ENCODE measurements around the gene NEDD9. TPM values are rescaled to one million over a fixed set of nuclear protein-coding genes. Genes with fewer than 3 reads are reported as not detected.

The NEDD9 gene
- total and polyA plus RNA-seq, 2 of the 13 experiments (the other 11 are each of a cell fraction or from before 2014, with no cell fraction given), result 27.1 to 389 TPM

DNA sequence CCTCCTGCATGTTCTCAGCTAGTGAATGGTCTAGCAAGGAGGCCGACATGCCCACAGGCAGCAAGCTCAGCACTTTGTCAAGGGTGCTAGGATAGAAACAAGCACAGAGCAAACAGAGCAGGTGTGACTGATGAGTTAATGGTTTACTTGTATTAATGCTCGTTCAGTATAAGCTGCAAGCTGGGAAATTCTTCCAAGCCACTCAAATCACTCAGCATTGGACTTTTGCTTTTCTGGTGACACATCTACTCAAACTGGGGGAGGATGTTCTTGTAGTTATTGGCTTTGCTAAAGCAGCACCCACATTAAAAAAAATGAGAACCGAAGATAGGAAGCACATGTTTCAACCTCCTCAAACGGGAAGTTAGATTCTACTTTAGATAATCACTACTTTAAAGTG lies 43.1 kb upstream of the NEDD9 start (continued):
- TF ChIP-seq MAFK (conservative IDR thresholded peaks at IDR 0.05 in 1 of 2, IDR thresholded peaks at IDR 0.05 in 1 of 2; ENCODE audit: low read length in 2 of 2) (peak; percentile 97 to 99), HHEX (CRISPR knock-in tag; IDR thresholded peaks at IDR 0.05) (peak; percentile 69; the same call in 1 of the 2 replicates), ZNF616 (CRISPR knock-in tag; IDR thresholded peaks at IDR 0.05; ENCODE audit: low read depth) (no peak), RCOR2 (CRISPR knock-in tag; IDR thresholded peaks at IDR 0.05) (peak; percentile 74; the same call in 1 of the 2 replicates), GATAD1 (CRISPR knock-in tag; IDR thresholded peaks at IDR 0.05) (peak; percentile 23; the same call in 1 of the 2 replicates), SP5 (CRISPR knock-in tag; IDR thresholded peaks at IDR 0.05; ENCODE audit: borderline replicate concordance, low read depth) (peak; percentile 63; the same call in 1 of the 2 replicates), ELF1 (CRISPR knock-in tag; IDR thresholded peaks at IDR 0.05) (no peak), TRIM24 (CRISPR knock-in tag; IDR thresholded peaks at IDR 0.05) (no peak), DNMT3B (CRISPR knock-in tag; conservative IDR thresholded peaks at IDR 0.05) (no peak), ZBTB38 (CRISPR knock-in tag; IDR thresholded peaks at IDR 0.05) (no peak), KLF16 (CRISPR knock-in tag; IDR thresholded peaks at IDR 0.05) (peak in 1 of 2 experiments; percentile 75; a peak in 2 of 4 replicates), ZNF652 (CRISPR knock-in tag; IDR thresholded peaks at IDR 0.05; ENCODE audit: borderline replicate concordance, low read depth) (peak; percentile 29; the same call in 1 of the 2 replicates), ZNF225 (CRISPR knock-in tag; IDR thresholded peaks at IDR 0.05) (no peak), NFATC3 (CRISPR knock-in tag; IDR thresholded peaks at IDR 0.05) (no peak), ARNT2 (CRISPR knock-in tag; IDR thresholded peaks at IDR 0.05; ENCODE audit: low read depth) (no peak)
- TF ChIP-seq, protein P1, sequence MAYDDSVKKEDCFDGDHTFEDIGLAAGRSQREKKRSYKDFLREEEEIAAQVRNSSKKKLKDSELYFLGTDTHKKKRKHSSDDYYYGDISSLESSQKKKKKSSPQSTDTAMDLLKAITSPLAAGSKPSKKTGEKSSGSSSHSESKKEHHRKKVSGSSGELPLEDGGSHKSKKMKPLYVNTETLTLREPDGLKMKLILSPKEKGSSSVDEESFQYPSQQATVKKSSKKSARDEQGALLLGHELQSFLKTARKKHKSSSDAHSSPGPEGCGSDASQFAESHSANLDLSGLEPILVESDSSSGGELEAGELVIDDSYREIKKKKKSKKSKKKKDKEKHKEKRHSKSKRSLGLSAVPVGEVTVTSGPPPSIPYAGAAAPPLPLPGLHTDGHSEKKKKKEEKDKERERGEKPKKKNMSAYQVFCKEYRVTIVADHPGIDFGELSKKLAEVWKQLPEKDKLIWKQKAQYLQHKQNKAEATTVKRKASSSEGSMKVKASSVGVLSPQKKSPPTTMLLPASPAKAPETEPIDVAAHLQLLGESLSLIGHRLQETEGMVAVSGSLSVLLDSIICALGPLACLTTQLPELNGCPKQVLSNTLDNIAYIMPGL (CRISPR knock-in tag; IDR thresholded peaks at IDR 0.05; ENCODE audit: borderline replicate concordance in 1 of 2, low read depth in 1 of 2), result peak in 1 of 2 experiments; percentile 31; a peak in 1 of 4 replicates
- TF ChIP-seq, protein P2, sequence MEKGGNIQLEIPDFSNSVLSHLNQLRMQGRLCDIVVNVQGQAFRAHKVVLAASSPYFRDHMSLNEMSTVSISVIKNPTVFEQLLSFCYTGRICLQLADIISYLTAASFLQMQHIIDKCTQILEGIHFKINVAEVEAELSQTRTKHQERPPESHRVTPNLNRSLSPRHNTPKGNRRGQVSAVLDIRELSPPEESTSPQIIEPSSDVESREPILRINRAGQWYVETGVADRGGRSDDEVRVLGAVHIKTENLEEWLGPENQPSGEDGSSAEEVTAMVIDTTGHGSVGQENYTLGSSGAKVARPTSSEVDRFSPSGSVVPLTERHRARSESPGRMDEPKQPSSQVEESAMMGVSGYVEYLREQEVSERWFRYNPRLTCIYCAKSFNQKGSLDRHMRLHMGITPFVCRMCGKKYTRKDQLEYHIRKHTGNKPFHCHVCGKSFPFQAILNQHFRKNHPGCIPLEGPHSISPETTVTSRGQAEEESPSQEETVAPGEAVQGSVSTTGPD (CRISPR knock-in tag; IDR thresholded peaks at IDR 0.05), result no peak
- TF ChIP-seq, protein P3, sequence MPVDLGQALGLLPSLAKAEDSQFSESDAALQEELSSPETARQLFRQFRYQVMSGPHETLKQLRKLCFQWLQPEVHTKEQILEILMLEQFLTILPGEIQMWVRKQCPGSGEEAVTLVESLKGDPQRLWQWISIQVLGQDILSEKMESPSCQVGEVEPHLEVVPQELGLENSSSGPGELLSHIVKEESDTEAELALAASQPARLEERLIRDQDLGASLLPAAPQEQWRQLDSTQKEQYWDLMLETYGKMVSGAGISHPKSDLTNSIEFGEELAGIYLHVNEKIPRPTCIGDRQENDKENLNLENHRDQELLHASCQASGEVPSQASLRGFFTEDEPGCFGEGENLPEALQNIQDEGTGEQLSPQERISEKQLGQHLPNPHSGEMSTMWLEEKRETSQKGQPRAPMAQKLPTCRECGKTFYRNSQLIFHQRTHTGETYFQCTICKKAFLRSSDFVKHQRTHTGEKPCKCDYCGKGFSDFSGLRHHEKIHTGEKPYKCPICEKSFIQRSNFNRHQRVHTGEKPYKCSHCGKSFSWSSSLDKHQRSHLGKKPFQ (CRISPR knock-in tag; IDR thresholded peaks at IDR 0.05; ENCODE audit: insufficient replicate concordance), result no peak
- TF ChIP-seq, protein P4, sequence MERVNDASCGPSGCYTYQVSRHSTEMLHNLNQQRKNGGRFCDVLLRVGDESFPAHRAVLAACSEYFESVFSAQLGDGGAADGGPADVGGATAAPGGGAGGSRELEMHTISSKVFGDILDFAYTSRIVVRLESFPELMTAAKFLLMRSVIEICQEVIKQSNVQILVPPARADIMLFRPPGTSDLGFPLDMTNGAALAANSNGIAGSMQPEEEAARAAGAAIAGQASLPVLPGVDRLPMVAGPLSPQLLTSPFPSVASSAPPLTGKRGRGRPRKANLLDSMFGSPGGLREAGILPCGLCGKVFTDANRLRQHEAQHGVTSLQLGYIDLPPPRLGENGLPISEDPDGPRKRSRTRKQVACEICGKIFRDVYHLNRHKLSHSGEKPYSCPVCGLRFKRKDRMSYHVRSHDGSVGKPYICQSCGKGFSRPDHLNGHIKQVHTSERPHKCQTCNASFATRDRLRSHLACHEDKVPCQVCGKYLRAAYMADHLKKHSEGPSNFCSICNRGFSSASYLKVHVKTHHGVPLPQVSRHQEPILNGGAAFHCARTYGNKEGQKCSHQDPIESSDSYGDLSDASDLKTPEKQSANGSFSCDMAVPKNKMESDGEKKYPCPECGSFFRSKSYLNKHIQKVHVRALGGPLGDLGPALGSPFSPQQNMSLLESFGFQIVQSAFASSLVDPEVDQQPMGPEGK (CRISPR knock-in tag; IDR thresholded peaks at IDR 0.05), result peak; percentile 65
- TF ChIP-seq, protein P5, sequence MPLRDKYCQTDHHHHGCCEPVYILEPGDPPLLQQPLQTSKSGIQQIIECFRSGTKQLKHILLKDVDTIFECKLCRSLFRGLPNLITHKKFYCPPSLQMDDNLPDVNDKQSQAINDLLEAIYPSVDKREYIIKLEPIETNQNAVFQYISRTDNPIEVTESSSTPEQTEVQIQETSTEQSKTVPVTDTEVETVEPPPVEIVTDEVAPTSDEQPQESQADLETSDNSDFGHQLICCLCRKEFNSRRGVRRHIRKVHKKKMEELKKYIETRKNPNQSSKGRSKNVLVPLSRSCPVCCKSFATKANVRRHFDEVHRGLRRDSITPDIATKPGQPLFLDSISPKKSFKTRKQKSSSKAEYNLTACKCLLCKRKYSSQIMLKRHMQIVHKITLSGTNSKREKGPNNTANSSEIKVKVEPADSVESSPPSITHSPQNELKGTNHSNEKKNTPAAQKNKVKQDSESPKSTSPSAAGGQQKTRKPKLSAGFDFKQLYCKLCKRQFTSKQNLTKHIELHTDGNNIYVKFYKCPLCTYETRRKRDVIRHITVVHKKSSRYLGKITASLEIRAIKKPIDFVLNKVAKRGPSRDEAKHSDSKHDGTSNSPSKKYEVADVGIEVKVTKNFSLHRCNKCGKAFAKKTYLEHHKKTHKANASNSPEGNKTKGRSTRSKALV (CRISPR knock-in tag; IDR thresholded peaks at IDR 0.05), result no peak

Data from HepG2 (cell line).